PC-3 (cell line): ENCODE results near the gene DCP1B. TPM values are rescaled to one million over a fixed set of nuclear protein-coding genes. Genes with fewer than 3 reads are reported as not detected.

Source experiments
- ATAC-seq: fragments of 200-7000 bp; cut with Tn5 transposase; 2 replicates; pipeline ENCODE4 v1.9.1; 2020; ENCODE audit warnings: mild to moderate bottlenecking, moderate library complexity
- BruUV-seq: library from RNA; stranded (reverse); fragments of 400-500 nt; replicated peaks from 2 replicates; lab custom pipeline; 2021; lab: Mats Ljungman, UMichigan
- CTCF ChIA-PET: fragments of 300-600 bp; sonication (Branson Sonifier 250); formaldehyde crosslinking; loops from one replicate; lab custom pipeline; 2022; ENCODE audit warnings: antibody characterized with exemption; lab: Charles Lee
- POLR2A ChIA-PET: fragments of 300-600 bp; sonication (Branson Sonifier 250); formaldehyde crosslinking; loops from one replicate; lab custom pipeline; 2022; ENCODE audit warnings: antibody characterized with exemption; ENCODE audit not compliant: unreplicated experiment; lab: Charles Lee
- DNase-seq: peaks from one replicate; pipeline ENCODE4 v3.0.0-alpha.2; 2015
- H2AFZ ChIP-seq: fragments of 300-600 bp; sonication (generic); 2 replicates; pipeline ENCODE4 v1.6.0; 2016; ENCODE audit warnings: antibody characterized with exemption, low read length
- H3F3A ChIP-seq: fragments of 300-600 bp; sonication (generic); one replicate; pipeline ENCODE4 v1.6.0; 2017; ENCODE audit warnings: antibody characterized with exemption, low read length, control low read depth, mild to moderate bottlenecking; ENCODE audit not compliant: unreplicated experiment
- H3K27ac ChIP-seq: fragments of 300-600 bp; sonication (generic); 2 replicates; pipeline ENCODE4 v1.5.1; 2016; ENCODE audit warnings: mild to moderate bottlenecking, low read length
- H3K27me3 ChIP-seq: fragments of 300-600 bp; sonication (generic); 2 replicates; pipeline ENCODE4 v1.6.1; 2016; ENCODE audit warnings: low read length, mixed read lengths
- H3K36me3 ChIP-seq: fragments of 300-600 bp; sonication (generic); 2 replicates; pipeline ENCODE4 v1.6.1; 2016; ENCODE audit warnings: low read depth, mixed run types, low read length, mixed read lengths
- H3K4me1 ChIP-seq: fragments of 300-600 bp; sonication (generic); 2 replicates; pipeline ENCODE4 v1.5.1; 2016; ENCODE audit warnings: low read length; ENCODE audit not compliant: insufficient read depth
- H3K4me2 ChIP-seq: fragments of 300-600 bp; sonication (generic); 2 replicates; pipeline ENCODE4 v1.6.0; 2016; ENCODE audit warnings: low read length
- H3K4me3 ChIP-seq: fragments of 300-600 bp; sonication (generic); 2 replicates; pipeline ENCODE4 v1.5.1; 2016; ENCODE audit warnings: mild to moderate bottlenecking, low read length, mixed read lengths
- H3K79me2 ChIP-seq: fragments of 300-600 bp; sonication (generic); 2 replicates; pipeline ENCODE4 v1.6.1; 2017; ENCODE audit warnings: low read length, mixed read lengths
- H3K9ac ChIP-seq: fragments of 300-600 bp; sonication (generic); 2 replicates; pipeline ENCODE4 v1.6.0; 2016; ENCODE audit warnings: mild to moderate bottlenecking, low read length
- H3K9me2 ChIP-seq: fragments of 300-600 bp; sonication (generic); replicated peaks from 2 replicates; pipeline ENCODE4 v1.6.1; 2016; ENCODE audit warnings: mixed run types, low read length, mixed read lengths
- H3K9me3 ChIP-seq: fragments of 300-600 bp; sonication (generic); 2 replicates; pipeline ENCODE4 v1.6.1; 2016; ENCODE audit warnings: low read length, mixed read lengths
- H4K20me1 ChIP-seq: fragments of 300-600 bp; sonication (generic); 2 replicates; pipeline ENCODE4 v1.6.1; 2016; ENCODE audit warnings: low read length, mixed read lengths
- CTCF ChIP-seq: fragments of 300-600 bp; sonication (generic); conservative IDR thresholded peaks from 2 replicates; pipeline ENCODE4 v1.5.1; 2017; ENCODE audit warnings: antibody characterized with exemption, low read depth, mild to moderate bottlenecking, low read length
- EZH2 ChIP-seq: fragments of 300-600 bp; sonication (generic); IDR thresholded peaks from one replicate; pipeline ENCODE4 v1.6.1; 2017; ENCODE audit warnings: antibody characterized with exemption, mild to moderate bottlenecking, low read length; ENCODE audit not compliant: unreplicated experiment
- EZH2phosphoT487 ChIP-seq: fragments of 300-600 bp; sonication (generic); IDR thresholded peaks from 2 replicates; pipeline ENCODE4 v1.6.1; 2018; ENCODE audit warnings: mild to moderate bottlenecking, antibody characterized with exemption, low read length, borderline replicate concordance
- intact Hi-C: fragments of 100-400 bp; cut with micrococcal nuclease; formaldehyde crosslinking; loops from 2 replicates; pipeline ENCODE4 v1.9.0; 2023
- total RNA-seq: library from RNA; depleted of rRNA; stranded (reverse); fragments of >200 nt; gene quantifications from 2 replicates; pipeline ENCODE4 v1.2.3, GENCODE V29; 2014

Gene DCP1B
- total RNA-seq, 1 experiment from 2014 or later, result 4.9 TPM

- CTCF ChIA-PET, result no interaction called here
- intact Hi-C loops, result no loop called here
- no peak for ATAC-seq
Observed at GRCh38 chr12:2018391-2018790, 14.1 kb upstream of the DCP1B start.

DNA sequence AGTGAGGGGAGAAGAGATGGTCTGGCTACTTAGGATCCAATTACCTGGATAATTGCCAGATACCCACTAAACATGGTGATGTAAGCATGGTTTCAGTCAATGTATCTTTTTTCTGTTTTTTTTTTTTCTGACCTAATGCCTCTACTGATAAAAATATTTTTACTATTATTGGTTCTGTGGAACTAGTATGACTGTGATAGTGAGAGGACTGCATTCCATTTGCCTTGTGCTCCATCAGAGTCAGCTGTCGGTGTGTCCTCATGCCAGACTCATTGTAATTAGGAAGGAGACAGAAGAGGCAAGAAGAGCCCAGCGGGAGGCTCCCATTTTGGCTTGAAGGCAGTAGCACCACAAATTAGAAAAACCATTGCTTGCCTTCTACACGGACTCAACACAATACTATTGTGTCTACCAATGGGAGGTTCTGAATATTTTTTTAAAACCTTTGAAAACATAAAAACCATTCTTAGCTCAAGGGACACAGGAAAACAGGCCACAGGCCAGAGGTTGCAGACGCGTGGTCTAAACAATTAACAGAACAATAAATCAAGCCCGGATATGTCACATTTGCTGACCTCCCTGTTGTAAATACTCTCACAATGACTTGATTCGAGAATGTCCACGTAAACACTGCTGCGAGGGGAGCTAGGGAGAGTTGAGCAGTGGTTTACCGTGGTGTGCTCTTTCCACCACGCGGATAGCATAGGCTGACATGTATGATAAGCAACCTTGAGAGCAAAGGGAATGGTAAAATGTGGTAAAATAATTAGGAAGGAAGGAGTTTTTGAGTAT lies 13.5 kb upstream of the DCP1B start:
- no TSS peak for BruUV-seq
- ChIA-PET POLR2A (no interaction called here), CTCF (no interaction called here)

More at GRCh38 chr12:2018391-2018790, 14.1 kb upstream of the DCP1B start:
- peaks cover 70% of the 10 kb centered on the region for H3K27me3 ChIP-seq
- H3K4me2 ChIP-seq, result no peak overlapping the region
- H3K79me2 ChIP-seq, result no peaks in the 10 kb centered on the region
- no peaks in the 10 kb centered on the region for H3K36me3 ChIP-seq
- H2AFZ ChIP-seq, result no peak overlapping the region
- H3K9me3 ChIP-seq, result no peaks in the 10 kb centered on the region
- no peaks in the 10 kb centered on the region for H3F3A ChIP-seq
- no peak for TF ChIP-seq EZH2
- TF ChIP-seq CTCF, result no peak
- TF ChIP-seq EZH2phosphoT487, result no peak
- no peaks in the 10 kb centered on the region for H3K9me2 ChIP-seq
- BruUV-seq, result no TSS peak
- H3K4me3 ChIP-seq, result no peak overlapping the region
- DNase-seq, result no peak
- no peaks in the 10 kb centered on the region for H3K4me1 ChIP-seq
- no peaks in the 10 kb centered on the region for H4K20me1 ChIP-seq
- no peak overlapping the region for H3K9ac ChIP-seq
- no peak overlapping the region for H3K27ac ChIP-seq
- POLR2A ChIA-PET, result no interaction called here

More for the DNA sequence above, 13.5 kb upstream of the DCP1B start:
- Histone ChIP-seq H3K9me2 (no peaks in the 10 kb centered on the region), H3K4me3 (no peak overlapping the region), H3K27me3 (peaks cover 64% of the 10 kb centered on the region), H3K4me2 (no peak overlapping the region), H3K79me2 (no peaks in the 10 kb centered on the region), H3K27ac (no peak overlapping the region), H3K9me3 (no peaks in the 10 kb centered on the region), H2AFZ (no peak overlapping the region), H4K20me1 (no peaks in the 10 kb centered on the region), H3K9ac (no peak overlapping the region), H3K4me1 (no peaks in the 10 kb centered on the region), H3F3A (no peaks in the 10 kb centered on the region), H3K36me3 (no peaks in the 10 kb centered on the region)
- TF ChIP-seq EZH2, result no peak
- no peak for TF ChIP-seq EZH2phosphoT487
- TF ChIP-seq CTCF, result no peak
- intact Hi-C loops, result no loop called here
- no peak for ATAC-seq
- no peak for DNase-seq
